Activated gamma-delta T cell (primary cell): ENCODE data around the gene HEATR3.

Experiments used
- DNase-seq: peaks from one replicate; lab custom pipeline; 2025; lab: John Stamatoyannopoulos, UW
- total RNA-seq, 2 donors: gene quantifications; one replicate each; lab custom pipeline; 2026; lab: John Stamatoyannopoulos, UW

Gene HEATR3, protein sequence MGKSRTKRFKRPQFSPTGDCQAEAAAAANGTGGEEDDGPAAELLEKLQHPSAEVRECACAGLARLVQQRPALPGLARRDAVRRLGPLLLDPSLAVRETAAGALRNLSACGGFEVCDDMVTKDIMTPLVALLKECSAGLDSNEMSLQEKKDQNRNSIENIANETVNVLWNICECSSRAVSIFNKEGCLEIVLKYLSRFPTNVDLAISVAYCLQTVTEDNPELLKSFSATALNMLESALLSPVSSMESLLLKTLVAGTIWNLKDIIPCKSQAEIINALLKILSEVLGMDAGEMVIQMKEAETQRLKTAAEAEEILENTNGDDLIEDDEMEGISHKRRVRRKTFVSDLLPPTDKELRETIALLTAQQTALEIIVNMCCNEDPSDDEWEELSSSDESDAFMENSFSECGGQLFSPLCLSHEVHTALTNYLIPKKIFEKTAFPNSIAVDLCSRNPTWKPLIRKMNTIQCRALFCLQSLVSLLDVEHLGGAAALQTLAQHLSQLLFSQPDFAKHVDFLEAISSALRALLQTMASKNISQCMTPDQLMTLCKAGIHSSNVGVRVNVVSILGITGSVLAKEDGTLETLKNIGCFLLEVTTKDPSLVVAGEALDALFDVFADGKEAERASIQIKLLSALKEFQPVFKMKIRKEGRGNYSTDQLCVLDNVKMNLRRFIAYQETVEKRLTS
- 38.8 to 44.2 reads per million in 2 donors for total RNA-seq

DNA sequence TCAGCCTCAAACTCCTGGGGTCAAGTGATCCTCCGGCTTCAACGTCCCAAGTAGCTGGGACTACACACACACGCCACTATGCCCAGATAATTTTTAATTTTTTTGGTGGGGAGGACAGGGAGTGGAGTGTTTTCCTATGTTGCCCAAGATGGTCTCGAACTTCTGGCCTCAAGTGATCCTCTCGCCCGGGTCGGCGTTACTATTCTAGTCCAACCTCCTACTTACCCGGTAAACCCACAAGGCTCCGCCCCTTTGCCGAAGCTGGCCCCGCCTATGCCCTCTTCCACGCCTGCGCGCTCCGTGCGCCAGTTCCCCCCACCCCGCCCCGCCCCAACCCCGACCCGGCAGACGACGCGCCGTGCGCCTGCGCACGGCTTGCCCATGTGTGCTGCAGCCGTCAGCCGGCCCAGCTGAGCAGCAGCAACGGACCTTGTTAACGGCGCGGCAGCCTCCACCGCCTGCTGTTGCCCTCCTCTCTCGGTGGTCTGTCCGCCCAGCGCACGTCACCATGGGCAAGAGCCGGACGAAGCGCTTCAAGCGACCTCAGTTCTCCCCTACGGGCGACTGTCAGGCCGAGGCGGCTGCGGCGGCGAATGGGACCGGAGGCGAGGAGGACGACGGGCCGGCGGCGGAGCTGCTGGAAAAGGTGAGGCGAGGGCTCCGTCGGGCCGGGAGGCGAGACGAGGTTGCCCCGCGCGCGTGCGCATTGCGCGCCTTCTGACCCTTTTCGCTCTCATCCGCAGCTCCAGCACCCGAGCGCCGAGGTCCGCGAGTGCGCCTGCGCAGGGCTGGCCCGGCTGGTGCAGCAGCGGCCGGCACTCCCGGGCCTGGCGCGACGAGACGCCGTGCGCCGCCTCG, at the start of gene HEATR3:
Gene HEATR3, plus strand, starts transcription at position 347 of the 858 bp plus-strand sequence. Its CDS starts 162 bp downstream, at position 509.
- DNase-seq = peak; percentile 86

DNA sequence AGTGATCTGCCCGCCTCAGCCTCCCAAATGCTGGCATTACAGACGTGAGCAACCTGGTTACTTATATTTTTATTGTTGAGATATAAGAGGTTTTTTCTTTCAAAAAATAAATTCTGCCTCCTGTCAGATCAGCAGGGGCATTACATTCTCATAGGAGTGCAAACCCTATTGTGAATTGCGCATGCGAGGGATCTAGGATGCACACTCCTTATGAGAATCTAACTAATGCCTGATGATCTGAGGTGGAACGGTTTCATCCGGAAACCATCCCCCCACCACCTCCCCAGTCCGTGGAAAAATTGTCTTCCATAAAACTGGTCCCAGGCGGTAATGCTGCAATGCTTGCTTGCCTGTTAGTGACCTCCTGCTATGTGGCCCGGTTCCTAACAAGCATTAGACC, 48.2 kb upstream of the HEATR3 start:
- no peak for DNase-seq

DNA sequence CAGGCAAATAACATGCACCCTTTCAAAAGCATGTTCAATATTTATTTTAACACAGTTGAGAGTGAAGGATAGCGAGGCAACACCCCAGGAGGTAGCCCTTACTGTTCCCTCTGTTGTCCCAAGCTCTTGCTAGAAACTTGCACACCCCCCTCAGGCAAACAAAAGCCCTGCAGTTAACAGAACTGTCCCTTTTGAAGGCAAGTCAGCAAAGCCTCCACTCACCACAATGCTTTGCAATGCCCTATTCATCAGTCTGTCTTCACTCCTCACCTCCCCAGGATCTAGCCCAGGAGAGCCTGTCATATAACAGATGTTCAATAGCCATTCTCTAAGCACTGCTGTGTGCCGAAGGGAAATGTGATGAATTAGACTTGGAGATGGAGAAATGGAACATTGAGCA, 44.2 kb upstream of the HEATR3 start:
- no peak for DNase-seq

DNA sequence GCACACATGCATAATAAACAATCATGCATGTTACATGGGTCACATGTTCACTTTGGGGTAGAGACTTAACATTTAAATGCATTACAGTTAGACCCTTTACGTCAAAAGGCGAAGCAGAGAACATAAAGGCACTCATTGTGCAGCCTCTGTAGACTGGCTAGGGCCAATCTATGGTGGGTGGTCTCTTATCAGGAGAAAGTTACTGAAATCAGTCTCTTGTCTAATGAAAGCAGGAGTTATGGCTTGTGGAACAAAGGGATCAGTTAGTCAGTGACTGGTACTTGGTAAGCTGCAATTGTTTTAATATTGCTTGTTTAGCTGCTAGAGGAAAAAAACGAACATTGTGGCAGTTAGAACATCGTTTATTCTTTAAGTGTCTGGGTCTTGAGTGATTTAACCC, 42.1 kb upstream of the HEATR3 start:
- DNase-seq = no peak

DNA sequence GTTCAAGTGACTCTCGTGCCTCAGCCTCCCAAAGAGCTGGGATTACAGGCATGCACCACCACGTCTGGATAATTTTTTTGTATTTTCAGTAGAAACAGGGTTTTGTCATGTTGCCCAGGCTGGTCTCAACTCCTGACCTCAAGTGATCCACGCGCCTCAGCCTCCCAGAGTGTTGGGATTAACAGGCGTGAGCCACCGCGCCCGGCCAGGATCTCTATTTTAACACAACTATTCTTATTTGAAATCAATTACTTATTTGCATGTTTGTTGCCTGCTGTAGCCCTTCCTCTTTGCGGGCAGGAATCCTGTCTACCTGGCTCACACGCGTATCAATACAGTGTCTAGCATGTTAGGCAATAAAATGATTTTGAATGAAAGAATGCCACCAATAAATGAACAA, 41.6 kb upstream of the HEATR3 start:
- no peak for DNase-seq

DNA sequence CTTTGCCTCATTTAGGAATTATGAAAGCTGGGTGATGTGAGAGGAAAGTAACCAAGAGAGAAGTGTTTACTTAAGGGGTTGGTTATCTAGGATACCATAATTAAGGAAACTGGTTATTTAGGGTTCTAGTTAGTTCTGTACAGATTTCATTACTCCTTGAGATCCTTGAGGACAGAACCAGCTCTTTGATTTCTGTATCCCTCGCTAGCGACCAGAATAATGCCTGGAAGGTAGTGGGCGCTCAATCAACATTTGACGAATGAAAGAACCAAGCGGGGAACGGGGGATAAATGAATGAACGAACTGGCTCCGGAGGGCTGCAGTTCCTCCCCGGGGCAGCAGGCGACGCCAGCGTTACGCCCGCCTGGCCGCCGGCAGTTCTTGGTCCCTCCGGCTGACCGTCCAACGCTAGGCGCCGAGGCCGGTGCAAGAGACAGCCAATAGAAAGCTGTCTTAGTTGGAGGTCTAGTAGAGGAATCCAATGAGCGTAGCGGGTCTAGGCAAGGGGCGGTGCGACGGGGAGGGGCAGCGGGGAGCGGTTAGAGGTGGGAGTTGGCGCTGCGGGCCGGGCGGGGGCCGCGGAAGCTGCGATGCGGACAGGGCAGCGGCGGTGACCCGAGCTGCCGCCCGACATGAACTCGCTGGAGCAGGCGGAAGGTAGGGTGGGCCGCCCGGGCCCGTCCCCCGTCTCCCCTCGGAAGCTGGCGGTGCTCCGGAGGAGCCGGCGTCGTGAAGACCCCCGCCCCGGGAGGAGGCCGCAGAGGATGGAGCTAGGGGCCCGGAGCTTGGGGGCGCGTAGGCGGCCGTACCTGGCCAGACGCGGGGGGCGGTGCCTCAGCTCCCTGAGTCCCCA, 40.9 kb upstream of the HEATR3 start, which contains the start of gene CNEP1R1:
Gene CNEP1R1, plus strand, starts transcription at position 542 of the 853 bp plus-strand sequence. Its CDS starts 91 bp downstream, at position 633.
- DNase-seq = peak; percentile 82

DNA sequence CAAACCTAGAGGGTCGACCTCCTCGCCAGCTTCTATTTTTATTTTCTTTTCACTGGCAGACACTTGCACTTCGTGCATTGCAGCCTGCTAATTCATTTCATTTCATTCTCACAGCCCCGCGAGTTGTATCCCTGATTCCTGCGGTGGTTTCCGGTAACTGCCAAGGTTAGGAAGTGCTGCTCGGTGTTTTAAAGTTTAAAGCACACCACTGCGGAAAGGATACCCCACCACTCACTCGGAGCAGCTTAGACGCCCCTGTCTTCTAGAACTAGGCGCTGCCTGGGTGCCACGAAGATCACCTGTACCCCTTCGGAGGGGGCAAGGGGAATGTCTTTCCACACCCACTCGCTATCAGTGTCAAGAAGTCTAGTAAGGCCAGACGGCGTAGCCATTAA, 40.2 kb upstream of the HEATR3 start:
- no peak for DNase-seq

DNA sequence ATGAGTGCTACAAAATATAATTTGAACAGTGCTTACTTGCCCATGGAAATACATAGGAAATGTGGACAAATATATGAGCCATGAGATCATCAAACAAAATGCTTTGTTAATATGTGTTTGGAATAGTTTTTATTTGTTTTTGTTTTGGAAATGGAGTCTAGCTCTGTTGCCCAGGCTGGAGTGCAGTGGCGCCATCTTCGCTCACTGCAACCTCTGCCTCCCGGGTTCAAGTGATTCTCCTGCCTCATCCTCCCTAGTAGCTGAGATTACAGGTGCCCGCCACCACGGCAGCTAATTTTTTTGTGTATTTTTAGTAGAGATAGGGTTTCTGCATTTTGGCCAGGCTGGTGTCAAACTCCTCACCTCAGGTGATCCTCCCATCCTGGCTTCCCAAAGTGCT, 37.9 kb upstream of the HEATR3 start:
- no peak for DNase-seq

DNA sequence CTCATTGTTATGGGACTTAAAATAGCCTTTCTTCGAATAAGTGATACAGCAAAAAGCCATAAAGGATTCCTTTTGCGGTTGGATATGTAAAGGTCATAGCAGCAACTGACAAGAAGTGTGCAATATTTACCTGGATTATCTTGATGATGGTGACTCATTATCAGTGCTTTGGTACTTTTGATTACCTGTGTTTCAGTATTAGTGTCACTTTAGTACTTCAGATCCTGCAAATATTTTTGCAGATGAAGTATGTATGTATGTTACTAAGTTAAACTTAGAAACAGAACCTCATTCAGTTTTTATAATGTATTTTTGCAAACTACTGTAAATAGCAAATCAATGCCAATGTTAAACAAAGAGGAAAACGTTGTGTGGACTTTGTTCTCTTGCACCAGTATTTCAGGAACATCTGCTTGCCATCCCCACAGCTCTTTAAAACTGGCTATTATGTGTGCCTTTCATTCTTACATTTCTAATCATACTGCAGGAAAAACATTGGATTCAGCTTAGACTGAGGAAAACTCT, 30.2 kb upstream of the HEATR3 start:
- DNase-seq = no peak

DNA sequence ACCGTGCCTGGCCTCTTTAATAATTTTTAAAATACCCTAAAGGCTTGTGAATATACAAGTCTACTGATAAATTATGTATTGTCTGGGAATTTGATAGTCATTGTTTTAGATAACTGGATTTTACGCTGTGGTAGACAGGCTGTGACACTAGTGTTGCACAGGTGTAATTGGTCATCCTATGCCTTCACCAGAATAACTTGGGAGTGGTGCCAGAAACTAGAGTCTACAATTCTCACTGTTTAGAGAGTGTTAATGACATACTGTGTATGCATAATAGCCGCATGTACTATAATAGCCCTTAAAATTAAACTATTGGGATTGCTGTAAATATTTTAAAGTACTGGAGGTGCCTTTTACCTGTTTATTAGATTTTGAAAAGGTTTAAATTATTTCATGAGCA, 29.3 kb upstream of the HEATR3 start:
- no peak for DNase-seq

DNA sequence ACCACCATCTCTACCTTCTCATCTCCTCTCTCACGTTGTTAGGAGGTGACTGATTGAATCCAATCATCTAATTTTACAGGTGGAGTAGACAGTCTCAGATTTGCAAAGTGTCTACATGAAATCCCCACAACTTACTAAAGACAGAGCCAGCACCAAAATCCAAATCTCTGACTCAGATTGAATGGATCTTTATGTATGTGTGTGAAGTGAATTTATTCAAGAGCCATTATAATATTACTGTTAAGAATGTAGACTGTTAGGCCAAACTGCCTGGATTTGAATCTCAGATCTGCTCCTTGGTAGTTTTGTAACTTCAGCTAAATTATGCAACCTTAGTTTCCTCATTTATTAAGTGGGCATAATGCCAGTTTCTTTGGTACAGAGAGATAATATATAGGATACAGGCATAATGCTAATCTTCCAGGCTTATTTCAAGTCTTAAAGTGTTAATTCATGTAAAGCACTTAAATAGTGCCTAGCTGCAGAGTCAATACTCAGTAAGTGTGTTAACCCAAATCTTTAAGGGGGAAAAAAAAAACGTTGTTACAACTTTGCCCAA, 28.0 kb upstream of the HEATR3 start:
- no peak for DNase-seq

DNA sequence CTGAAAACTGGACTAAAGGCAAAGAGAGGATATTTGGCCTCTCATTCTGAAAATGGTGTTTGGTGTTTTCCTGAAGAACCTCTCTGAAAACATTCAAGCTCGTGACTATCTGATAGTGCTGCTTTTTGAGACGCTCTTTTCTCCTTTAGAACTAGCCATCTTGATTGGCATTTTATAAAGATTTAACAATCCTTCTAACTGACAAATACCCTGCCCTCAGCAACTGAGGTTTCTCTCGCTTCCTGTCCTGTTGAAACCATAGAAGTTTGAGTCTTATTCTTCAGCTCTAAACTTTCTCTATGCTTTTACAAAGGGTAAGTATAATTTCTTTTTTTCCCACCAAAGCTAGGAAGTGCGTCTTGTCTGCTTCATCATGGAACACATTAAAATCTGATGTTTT, 27.5 kb upstream of the HEATR3 start:
- DNase-seq = no peak

DNA sequence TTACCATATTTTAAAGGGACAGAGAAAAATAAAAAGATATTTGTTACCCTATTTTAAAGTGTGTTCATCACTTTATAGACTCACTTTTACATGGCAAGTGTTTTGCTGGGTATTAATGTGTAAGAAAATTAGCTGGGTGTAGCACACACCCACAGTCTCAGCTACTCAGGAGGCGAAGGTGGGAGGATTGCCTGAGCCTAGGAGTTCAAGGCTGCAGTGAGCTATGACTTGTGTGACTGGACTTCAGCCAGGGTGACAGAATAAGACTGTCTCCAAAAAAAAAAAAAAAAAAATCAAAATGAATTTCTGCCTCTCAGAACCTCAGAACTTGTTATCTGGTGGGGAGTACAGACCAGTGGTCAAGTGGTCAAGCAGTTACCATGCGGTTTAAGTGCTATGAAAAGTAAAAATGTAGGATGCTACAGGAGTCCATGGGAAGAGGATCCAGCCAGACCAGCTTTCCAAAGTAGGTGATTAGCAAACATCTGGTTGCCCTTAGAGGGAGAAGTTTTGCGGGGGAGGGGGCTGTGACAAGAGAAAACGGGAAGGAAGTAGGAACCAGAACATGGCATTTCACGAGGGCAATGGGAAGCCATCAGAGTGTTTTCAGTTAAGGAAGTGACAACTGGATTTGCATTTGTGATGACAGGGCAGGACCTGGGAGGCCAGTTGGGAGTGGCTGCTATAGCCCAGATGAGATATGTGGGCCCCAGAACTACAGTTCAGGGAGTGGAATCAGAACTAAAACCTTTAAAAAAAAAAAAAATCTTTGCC, 26.8 kb upstream of the HEATR3 start:
- no peak for DNase-seq

DNA sequence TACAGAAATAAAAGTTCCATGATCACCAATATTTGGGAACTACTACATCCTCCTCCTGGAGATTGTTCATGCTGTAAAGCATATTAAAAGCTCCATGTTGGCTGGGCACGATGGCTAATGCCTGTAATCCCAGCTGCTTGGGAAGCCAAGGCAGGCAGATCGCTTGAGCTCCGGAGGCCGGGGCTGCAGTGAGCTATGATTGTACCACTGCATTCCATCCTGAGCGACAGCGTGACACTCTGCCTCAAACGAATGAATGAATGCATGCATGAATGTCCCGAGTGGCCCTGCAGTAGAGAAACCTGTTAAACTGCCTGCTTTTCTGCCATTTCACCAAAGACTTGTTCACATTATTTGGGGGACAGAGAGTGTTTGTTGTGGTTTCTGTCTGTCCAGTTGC, 25.8 kb upstream of the HEATR3 start:
- no peak for DNase-seq

DNA sequence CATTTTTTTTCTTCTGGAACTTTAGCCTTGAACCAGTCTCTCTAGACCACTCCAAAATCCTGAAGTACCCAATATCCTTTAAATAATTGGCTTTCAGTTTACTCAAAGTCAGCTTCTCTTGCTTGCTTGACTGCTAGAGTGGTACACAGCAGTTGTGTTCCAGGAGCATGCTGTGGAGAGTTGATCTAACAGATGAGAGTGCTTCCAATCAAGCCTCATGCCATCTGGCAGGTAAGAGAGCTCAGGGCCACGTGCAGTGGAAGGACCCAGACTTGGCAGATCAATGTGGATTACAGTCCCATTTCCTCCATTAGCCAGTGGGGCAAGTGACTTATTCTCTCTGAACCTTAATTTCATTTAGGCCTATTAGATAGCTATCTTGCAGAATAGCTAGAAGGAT, 25.1 kb upstream of the HEATR3 start:
- DNase-seq = no peak

DNA sequence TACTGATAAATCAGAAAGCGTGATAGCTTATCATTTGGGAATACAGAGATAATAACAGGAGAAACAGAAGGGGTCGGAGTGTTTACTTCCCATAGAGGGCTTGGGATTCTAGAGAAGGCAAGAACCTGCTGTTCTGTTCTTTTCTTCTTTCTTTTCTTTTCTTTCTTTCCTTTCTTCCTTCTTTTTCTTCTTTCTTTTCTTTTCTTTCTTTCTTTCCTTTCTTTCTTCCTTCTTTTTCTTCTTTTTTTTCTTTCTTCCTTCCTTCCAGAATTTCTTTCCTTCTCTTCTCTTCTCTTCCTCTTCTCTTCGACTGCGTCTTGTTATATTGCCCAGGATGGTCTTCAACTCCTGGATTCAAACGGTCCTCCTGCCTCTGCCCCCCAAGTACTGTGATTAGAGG, 22.4 kb upstream of the HEATR3 start:
- no peak for DNase-seq

DNA sequence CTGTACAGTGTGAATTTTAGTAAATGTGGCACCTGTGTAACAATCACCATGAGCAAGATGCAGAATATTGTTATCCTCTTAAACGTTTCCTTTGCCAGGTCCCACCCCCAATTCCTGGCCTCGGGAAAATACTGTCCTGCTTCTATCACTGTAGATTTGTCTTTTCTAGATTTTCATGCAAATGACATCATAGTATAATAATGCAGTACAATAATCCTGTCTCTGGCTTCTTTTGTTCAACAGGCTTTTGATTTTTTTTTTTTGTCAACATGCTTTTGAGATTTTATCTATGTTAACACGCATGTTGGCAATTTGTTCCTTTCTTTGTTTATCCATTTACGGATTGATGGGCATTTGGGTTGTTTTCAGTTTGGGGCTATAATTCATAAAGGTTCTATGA, 20.4 kb upstream of the HEATR3 start:
- DNase-seq = no peak

DNA sequence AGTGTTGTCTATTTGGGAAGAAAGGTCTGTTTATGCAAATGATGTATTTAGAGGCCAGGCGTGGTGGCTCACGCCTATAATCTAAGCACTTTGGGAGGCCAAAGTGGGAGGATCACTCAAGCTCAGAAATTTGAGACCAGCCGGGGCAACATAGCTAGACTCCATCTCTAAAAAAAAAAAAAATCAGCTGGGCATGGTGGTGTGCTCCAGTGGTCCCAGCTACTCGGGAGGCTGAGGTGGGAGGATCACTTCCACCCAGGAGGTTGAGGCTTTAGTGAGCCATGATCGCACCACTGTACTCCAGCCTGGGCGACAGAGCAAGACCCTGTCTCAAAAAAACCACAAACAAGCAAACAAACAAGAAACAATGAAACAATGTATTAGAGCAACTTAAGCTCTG, 18.9 kb upstream of the HEATR3 start:
- DNase-seq = no peak

DNA sequence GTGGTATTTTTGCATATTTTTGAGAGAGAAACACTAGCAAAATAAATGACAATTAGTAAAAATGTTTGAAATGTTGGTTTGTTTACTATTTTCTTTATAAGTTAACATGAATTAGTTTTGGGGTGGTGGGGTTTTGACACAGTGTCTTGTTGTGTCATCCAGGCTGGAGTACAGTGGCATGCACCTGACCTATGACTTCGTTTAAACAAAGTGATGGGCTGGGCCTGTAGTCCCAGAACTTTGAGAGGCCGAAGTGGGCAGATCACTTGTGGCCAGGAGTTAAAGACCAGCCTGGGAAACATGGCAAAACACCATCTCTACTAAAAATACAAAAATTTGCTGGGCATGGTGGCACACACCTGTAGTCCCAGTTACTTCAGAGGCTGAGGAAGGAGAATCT, 17.9 kb upstream of the HEATR3 start:
- no peak for DNase-seq

DNA sequence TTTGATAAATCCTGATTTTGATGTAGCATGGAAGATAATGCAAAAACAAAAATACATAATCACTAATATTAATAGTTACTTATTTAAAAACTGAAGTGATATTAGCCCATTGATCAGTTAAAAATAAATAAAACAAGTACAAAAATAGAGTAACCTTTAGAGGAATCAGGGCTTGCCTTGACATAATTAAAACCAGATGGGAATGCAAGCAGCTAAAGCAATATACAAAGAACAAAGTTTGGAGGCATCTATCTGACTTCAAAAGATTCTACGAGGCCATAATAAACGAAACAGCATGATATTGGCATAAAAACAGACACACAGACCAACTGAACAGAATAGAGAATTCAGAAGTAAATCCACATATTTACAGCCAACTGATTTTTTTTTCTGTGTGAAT, 15.0 kb upstream of the HEATR3 start:
- no peak for DNase-seq
